HCT116 (cell line): Measurements from ENCODE around the gene MLLT3.

Experiments used
- ATF3 ChIP-seq: IDR thresholded peaks from 2 replicates; pipeline ENCODE4 v1.6.1; 2012
- CBX3 ChIP-seq: IDR thresholded peaks from 2 replicates; pipeline ENCODE4 v1.6.1; 2012; ENCODE audit warnings: low read depth
- CTCF ChIP-seq, 3 experiments: fragments of 200-600 bp in 1 of 3; sonication (generic) in 1 of 3; IDR thresholded peaks in 2 of 3; conservative IDR thresholded peaks in 1 of 3; 2 replicates each; pipeline ENCODE4 v1.5.1; 2012 to 2017; ENCODE audit warnings: low read depth in 2 of 3, low read length in 2 of 3, antibody characterized with exemption in 1 of 3, borderline replicate concordance in 1 of 3, control low read depth in 1 of 3, mild to moderate bottlenecking in 1 of 3, mixed read lengths in 1 of 3, mixed run types in 1 of 3, moderate library complexity in 1 of 3; ENCODE audit not compliant: insufficient read depth in 1 of 3
- EZH2 ChIP-seq: fragments of 200-600 bp; sonication (generic); IDR thresholded peaks from 2 replicates; pipeline ENCODE4 v1.6.1; 2017; ENCODE audit warnings: antibody characterized with exemption, mixed run types
- MAX ChIP-seq: IDR thresholded peaks from 2 replicates; pipeline ENCODE4 v1.6.1; 2012
- POLR2A ChIP-seq: IDR thresholded peaks from 2 replicates; pipeline ENCODE4 v1.7.0; 2011; ENCODE audit warnings: borderline replicate concordance; ENCODE audit not compliant: insufficient read depth, insufficient read length; ENCODE audit errors: extremely low read depth
- POLR2AphosphoS5 ChIP-seq: IDR thresholded peaks from 2 replicates; pipeline ENCODE4 v1.6.1; 2011; ENCODE audit warnings: mild to moderate bottlenecking, low read depth, low read length, moderate library complexity
- RAD21 ChIP-seq: IDR thresholded peaks from 2 replicates; pipeline ENCODE4 v1.6.1; 2012; ENCODE audit warnings: low read depth, mild to moderate bottlenecking
- SIN3A ChIP-seq: IDR thresholded peaks from 2 replicates; pipeline ENCODE4 v1.6.1; 2012; ENCODE audit warnings: low read depth
- SP1 ChIP-seq: IDR thresholded peaks from 2 replicates; pipeline ENCODE4 v1.6.1; 2012; ENCODE audit warnings: low read depth
- ZNF274 ChIP-seq: fragments of 200-500 bp; sonication (Bioruptor generic); IDR thresholded peaks from 2 replicates; pipeline ENCODE4 v1.6.1; 2014; ENCODE audit warnings: mild to moderate bottlenecking, low read depth, low read length, inconsistent platforms

- TF ChIP-seq POLR2A (no peak), CTCF (IDR thresholded peaks at IDR 0.05 in 2 of 3, conservative IDR thresholded peaks at IDR 0.05 in 1 of 3; ENCODE audit: borderline replicate concordance in 1 of 3, insufficient read depth in 1 of 3, low read depth in 2 of 3, low read length in 2 of 3) (no peak), SIN3A (no peak), EZH2 (no peak), ATF3 (no peak), CBX3 (no peak), ZNF274 (no peak), SP1 (no peak), MAX (no peak), POLR2AphosphoS5 (no peak), RAD21 (no peak)
These were observed 324.6 kb downstream of the MLLT3 start for GRCh38 chr9:20297646-20298084.
